OCI-LY3 (cell line): Measurements from ENCODE around the gene ZNF385D.

Experiments
- H2AFZ ChIP-seq: fragments of 200-600, 300-600 bp; shearing (Covaris generic); 2 replicates; pipeline ENCODE4 v1.6.0; 2014; ENCODE audit warnings: antibody characterized with exemption, low read depth, low read length
- H3K27ac ChIP-seq: fragments of 200-600, 300-600 bp; sonication (generic); 2 replicates; pipeline ENCODE4 v1.5.1; 2014; ENCODE audit warnings: mild to moderate bottlenecking, low read length, moderate library complexity, mixed read lengths
- H3K27me3 ChIP-seq: fragments of 200-600, 300-600 bp; sonication (generic); 2 replicates; pipeline ENCODE4 v1.6.1; 2014; ENCODE audit warnings: low read depth, low read length, mixed read lengths
- H3K36me3 ChIP-seq: fragments of 200-600, 300-600 bp; sonication (generic); replicated peaks from 2 replicates; pipeline ENCODE3; 2014; ENCODE audit warnings: low read depth, low read length, mixed read lengths
- H3K4me1 ChIP-seq: fragments of 300-600, 200-600 bp; sonication (generic); 2 replicates; pipeline ENCODE4 v1.6.1; 2014; ENCODE audit warnings: low read length, mixed read lengths
- H3K4me2 ChIP-seq: fragments of 200-600, 300-600 bp; sonication (generic); 2 replicates; pipeline ENCODE4 v1.6.1; 2014; ENCODE audit warnings: low read length, mixed read lengths
- H3K4me3 ChIP-seq: fragments of 300-600, 200-600 bp; sonication (generic); 2 replicates; pipeline ENCODE4 v1.5.1; 2014; ENCODE audit warnings: antibody characterized with exemption, mild to moderate bottlenecking, low read length, moderate library complexity
- H3K79me2 ChIP-seq: fragments of 300-600, 200-600 bp; shearing (Covaris generic); 2 replicates; pipeline ENCODE4 v1.6.1; 2014; ENCODE audit warnings: mild to moderate bottlenecking, low read length, mixed read lengths
- H3K9ac ChIP-seq: fragments of 300-600, 200-600 bp; shearing (Covaris generic); 2 replicates; pipeline ENCODE4 v1.6.0; 2014; ENCODE audit warnings: mild to moderate bottlenecking, low read length, moderate library complexity
- H3K9me3 ChIP-seq: fragments of 200-600, 300-600 bp; shearing (Covaris generic); 2 replicates; pipeline ENCODE4 v1.6.1; 2014; ENCODE audit warnings: low read length, mixed read lengths; ENCODE audit not compliant: insufficient read depth
- H4K20me1 ChIP-seq: fragments of 200-600, 300-600 bp; sonication (generic); 2 replicates; pipeline ENCODE4 v1.6.1; 2016; ENCODE audit warnings: low read length, mixed read lengths; ENCODE audit not compliant: insufficient read depth
- EZH2phosphoT487 ChIP-seq: fragments of 200-600 bp; shearing (Covaris generic); IDR thresholded peaks from 2 replicates; pipeline ENCODE4 v1.6.1; 2018; ENCODE audit warnings: antibody characterized with exemption, mixed run types, low read depth
- TF ChIP-seq, protein P1 (sequence below): fragments of 200-600, 300-600 bp; sonication (generic); IDR thresholded peaks from 2 replicates; pipeline ENCODE4 v1.5.1; 2014; ENCODE audit warnings: antibody characterized with exemption, low read length, low read depth

Gene ZNF385D

DNA sequence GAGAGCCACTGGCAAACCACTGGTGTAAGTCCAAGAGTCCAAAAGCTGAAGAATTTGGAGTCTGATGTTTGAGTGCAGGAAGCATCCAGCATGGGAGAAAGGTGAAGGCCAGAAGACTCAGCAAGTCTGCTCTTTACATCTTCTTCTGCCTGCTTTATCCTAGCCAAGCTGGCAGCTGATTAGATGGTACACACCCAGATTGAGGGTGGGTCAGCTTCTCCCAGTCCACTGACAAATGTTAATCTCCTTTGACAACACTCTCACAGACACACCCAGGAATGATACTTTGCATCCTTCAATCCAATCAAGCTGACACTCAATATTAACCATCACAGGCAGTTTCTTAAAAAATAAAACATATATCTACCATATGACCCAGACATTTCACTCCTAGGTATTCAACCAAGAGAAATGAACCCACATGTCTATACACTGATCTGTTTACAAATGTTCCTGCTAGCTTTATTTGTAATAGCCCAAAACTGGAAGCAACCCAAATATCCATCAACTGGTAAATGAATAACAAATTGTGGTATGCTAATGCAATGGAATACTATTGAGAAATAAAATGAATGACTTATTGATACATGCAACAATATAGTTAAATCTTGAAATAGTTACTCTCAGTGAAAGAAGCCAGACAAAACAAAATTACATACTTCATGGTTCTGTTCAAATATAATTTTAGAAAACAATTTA is 373.8 kb downstream of the ZNF385D start:
- Histone ChIP-seq H3K4me2 (no peak overlapping the region), H3K9ac (no peak overlapping the region), H2AFZ (no peak overlapping the region), H3K27me3 (no peaks in the 10 kb centered on the region), H3K4me3 (no peak overlapping the region), H3K36me3 (no peaks in the 10 kb centered on the region), H3K27ac (no peak overlapping the region), H3K4me1 (peaks cover 4% of the 10 kb centered on the region), H3K9me3 (no peaks in the 10 kb centered on the region), H3K79me2 (no peaks in the 10 kb centered on the region), H4K20me1 (no peaks in the 10 kb centered on the region)
- TF ChIP-seq, protein P1, sequence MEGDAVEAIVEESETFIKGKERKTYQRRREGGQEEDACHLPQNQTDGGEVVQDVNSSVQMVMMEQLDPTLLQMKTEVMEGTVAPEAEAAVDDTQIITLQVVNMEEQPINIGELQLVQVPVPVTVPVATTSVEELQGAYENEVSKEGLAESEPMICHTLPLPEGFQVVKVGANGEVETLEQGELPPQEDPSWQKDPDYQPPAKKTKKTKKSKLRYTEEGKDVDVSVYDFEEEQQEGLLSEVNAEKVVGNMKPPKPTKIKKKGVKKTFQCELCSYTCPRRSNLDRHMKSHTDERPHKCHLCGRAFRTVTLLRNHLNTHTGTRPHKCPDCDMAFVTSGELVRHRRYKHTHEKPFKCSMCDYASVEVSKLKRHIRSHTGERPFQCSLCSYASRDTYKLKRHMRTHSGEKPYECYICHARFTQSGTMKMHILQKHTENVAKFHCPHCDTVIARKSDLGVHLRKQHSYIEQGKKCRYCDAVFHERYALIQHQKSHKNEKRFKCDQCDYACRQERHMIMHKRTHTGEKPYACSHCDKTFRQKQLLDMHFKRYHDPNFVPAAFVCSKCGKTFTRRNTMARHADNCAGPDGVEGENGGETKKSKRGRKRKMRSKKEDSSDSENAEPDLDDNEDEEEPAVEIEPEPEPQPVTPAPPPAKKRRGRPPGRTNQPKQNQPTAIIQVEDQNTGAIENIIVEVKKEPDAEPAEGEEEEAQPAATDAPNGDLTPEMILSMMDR = no peak
- TF ChIP-seq EZH2phosphoT487 = no peak

- no peak overlapping the region for H3K9ac ChIP-seq
- H3K9me3 ChIP-seq = no peaks in the 10 kb centered on the region
- peak overlapping the region; percentile 38 for H3K4me2 ChIP-seq
Observed at GRCh38 chr3:21372316-21372715, 378.7 kb downstream of the ZNF385D start.

More at GRCh38 chr3:21372316-21372715, 378.7 kb downstream of the ZNF385D start:
- Histone ChIP-seq H3K4me1 (peaks cover 9% of the 10 kb centered on the region), H3K4me3 (no peak overlapping the region), H4K20me1 (no peaks in the 10 kb centered on the region), H3K27me3 (no peaks in the 10 kb centered on the region), H3K79me2 (no peaks in the 10 kb centered on the region), H3K36me3 (no peaks in the 10 kb centered on the region), H3K27ac (no peak overlapping the region), H2AFZ (peak overlapping the region; percentile 53; the same call in 1 of the 2 replicates)
- TF ChIP-seq, protein P1 = no peak
- TF ChIP-seq EZH2phosphoT487 = no peak
